ENCODE data around the gene RDM1. TPM values are rescaled to one million over a fixed set of nuclear protein-coding genes. Genes with fewer than 3 reads are reported as not detected.

The RDM1 gene
- total RNA-seq, 2 donors from 2014 or later, result not detected

- H3K27ac ChIP-seq, result no peak overlapping the region
- no peak for TF ChIP-seq CTCF (IDR thresholded peaks at IDR 0.05)
- H3K36me3 ChIP-seq, result no peaks in the 10 kb centered on the region
- no peaks in the 10 kb centered on the region for H3K4me1 ChIP-seq
- no peak for DNase-seq (ENCODE audit: low spot score)
- H3K27me3 ChIP-seq, result no peaks in the 10 kb centered on the region
- no peaks in the 10 kb centered on the region for H3K9me3 ChIP-seq
- H3K4me3 ChIP-seq, result no peak overlapping the region
Observed at GRCh38 chr17:35895636-35896587, 34.7 kb downstream of the RDM1 start.

- DNase-seq (ENCODE audit: low spot score), result no peak
- Histone ChIP-seq H3K9me3 (no peaks in the 10 kb centered on the region), H3K4me1 (peaks cover 0 to 9% of the 10 kb centered on the region in 2 donors), H3K27ac (no peak overlapping the region), H3K4me3 (no peak overlapping the region), H3K27me3 (no peaks in the 10 kb centered on the region), H3K36me3 (no peaks in the 10 kb centered on the region)
- TF ChIP-seq CTCF (IDR thresholded peaks at IDR 0.05), result no peak
Observed at GRCh38 chr17:35894206-35894605, 36.4 kb downstream of the RDM1 start.

- H3K9me3 ChIP-seq, result no peaks in the 10 kb centered on the region
- no peak for TF ChIP-seq CTCF (IDR thresholded peaks at IDR 0.05)
- H3K4me3 ChIP-seq, result no peak overlapping the region
- no peaks in the 10 kb centered on the region for H3K36me3 ChIP-seq
- no peak for DNase-seq (ENCODE audit: low spot score)
- peaks cover 0 to 9% of the 10 kb centered on the region in 2 donors for H3K4me1 ChIP-seq
- no peaks in the 10 kb centered on the region for H3K27me3 ChIP-seq
- no peak overlapping the region for H3K27ac ChIP-seq
Observed at GRCh38 chr17:35893751-35894150, 36.8 kb downstream of the RDM1 start.

GRCh38 chr17:35892091-35893035 is 38.2 kb downstream of the RDM1 start:
- Histone ChIP-seq H3K27ac (no peak overlapping the region), H3K4me1 (peaks cover 0 to 9% of the 10 kb centered on the region in 2 donors), H3K9me3 (no peaks in the 10 kb centered on the region), H3K27me3 (no peaks in the 10 kb centered on the region), H3K36me3 (no peaks in the 10 kb centered on the region), H3K4me3 (no peak overlapping the region)
- no peak for TF ChIP-seq CTCF (IDR thresholded peaks at IDR 0.05)
- no peak for DNase-seq (ENCODE audit: low spot score)

GRCh38 chr17:35891269-35891668 is 39.3 kb downstream of the RDM1 start:
- TF ChIP-seq CTCF (IDR thresholded peaks at IDR 0.05), result no peak
- Histone ChIP-seq H3K27me3 (no peaks in the 10 kb centered on the region), H3K4me3 (no peak overlapping the region), H3K9me3 (no peaks in the 10 kb centered on the region), H3K36me3 (no peaks in the 10 kb centered on the region), H3K27ac (no peak overlapping the region), H3K4me1 (peaks cover 0 to 9% of the 10 kb centered on the region in 2 donors)
- DNase-seq (ENCODE audit: low spot score), result no peak
